Liver (tissue), 9 donors: ENCODE results near the gene TTF2. TPM values are rescaled to one million over a fixed set of nuclear protein-coding genes. Genes with fewer than 3 reads are reported as not detected.

Experiments
- DNase-seq: peaks from one replicate; pipeline ENCODE4 v3.0.0-alpha.2; 2017; ENCODE audit warnings: low spot score
- H3K27ac ChIP-seq, 2 donors: one replicate each; pipeline ENCODE4 v1.7.0; 2013; ENCODE audit warnings: inconsistent platforms in 2 of 2, low read length in 2 of 2, control low read depth in 1 of 2, low read depth in 1 of 2, mild to moderate bottlenecking in 1 of 2
- H3K27me3 ChIP-seq, 4 donors: one replicate each; pipeline versions ENCODE4 v1.6.1 to v1.7.0; 2013; ENCODE audit warnings: low read length in 3 of 4, inconsistent platforms in 1 of 4, mild to moderate bottlenecking in 1 of 4, moderate library complexity in 1 of 4; ENCODE audit not compliant: control insufficient read depth in 4 of 4, insufficient read depth in 4 of 4
- H3K36me3 ChIP-seq, 4 donors: one replicate each; pipeline versions ENCODE4 v1.6.1 to v1.7.0; 2013; ENCODE audit warnings: low read length in 3 of 4, mild to moderate bottlenecking in 3 of 4, low read depth in 1 of 4, moderate library complexity in 1 of 4; ENCODE audit not compliant: control insufficient read depth in 4 of 4, insufficient read depth in 3 of 4
- H3K4me1 ChIP-seq, 4 donors: one replicate each; pipeline versions ENCODE4 v1.6.1 to v1.7.0; 2013; ENCODE audit warnings: low read length in 3 of 4, mild to moderate bottlenecking in 3 of 4, moderate library complexity in 1 of 4; ENCODE audit not compliant: control insufficient read depth in 4 of 4, insufficient read depth in 4 of 4
- H3K4me3 ChIP-seq, 3 donors: one replicate each; pipeline versions ENCODE4 v1.6.1 to v1.7.0; 2013; ENCODE audit warnings: low read length in 3 of 3, control low read depth in 1 of 3, low read depth in 1 of 3, mild to moderate bottlenecking in 1 of 3
- H3K9ac ChIP-seq, 2 donors: one replicate each; pipeline ENCODE4 v1.7.0; 2013; ENCODE audit warnings: low read length in 2 of 2, mild to moderate bottlenecking in 2 of 2, moderate library complexity in 2 of 2, control low read depth in 1 of 2, low read depth in 1 of 2
- H3K9me3 ChIP-seq, 4 donors: one replicate each; pipeline versions ENCODE4 v1.6.1 to v1.7.0; 2013; ENCODE audit warnings: low read length in 3 of 4; ENCODE audit not compliant: control insufficient read depth in 4 of 4
- EGR1 ChIP-seq, 2 donors: IDR thresholded peaks; 2 replicates each; pipeline ENCODE4 v1.6.1; 2016 to 2018; ENCODE audit warnings: antibody characterized with exemption in 2 of 2, low read depth in 2 of 2
- FOXA1 ChIP-seq: IDR thresholded peaks from 2 replicates; pipeline ENCODE4 v1.6.1; 2016; ENCODE audit warnings: antibody characterized with exemption
- FOXA2 ChIP-seq: IDR thresholded peaks from 2 replicates; pipeline ENCODE4 v1.6.1; 2016; ENCODE audit warnings: antibody characterized with exemption
- GABPA ChIP-seq, 2 donors: IDR thresholded peaks in 1 of 2; conservative IDR thresholded peaks in 1 of 2; 2 replicates each; pipeline ENCODE4 v1.6.1; 2016; ENCODE audit warnings: antibody characterized with exemption in 2 of 2, mild to moderate bottlenecking in 1 of 2, moderate library complexity in 1 of 2
- HNF4A ChIP-seq, 2 donors: conservative IDR thresholded peaks; 2 replicates each; pipeline ENCODE4 v1.6.1; 2016; ENCODE audit warnings: antibody characterized with exemption in 2 of 2, mild to moderate bottlenecking in 2 of 2
- HNF4G ChIP-seq: IDR thresholded peaks from 2 replicates; pipeline ENCODE4 v1.6.1; 2016; ENCODE audit warnings: antibody characterized with exemption
- JUND ChIP-seq, 2 donors: IDR thresholded peaks; 2 replicates each; pipeline ENCODE4 v1.6.1; 2016; ENCODE audit warnings: antibody characterized with exemption in 2 of 2
- NR2F2 ChIP-seq: IDR thresholded peaks from 2 replicates; pipeline ENCODE4 v1.6.1; 2016; ENCODE audit warnings: antibody characterized with exemption
- RAD21 ChIP-seq, 2 donors: IDR thresholded peaks; 2 replicates each; pipeline ENCODE4 v1.6.1; 2016; ENCODE audit warnings: antibody characterized with exemption in 2 of 2, mild to moderate bottlenecking in 2 of 2
- RXRA ChIP-seq, 2 donors: IDR thresholded peaks; 2 replicates each; pipeline ENCODE4 v1.6.1; 2017 to 2018; ENCODE audit warnings: antibody characterized with exemption in 2 of 2, mild to moderate bottlenecking in 1 of 2
- SP1 ChIP-seq: IDR thresholded peaks from 2 replicates; pipeline ENCODE4 v1.6.1; 2018; ENCODE audit warnings: antibody characterized with exemption, mild to moderate bottlenecking
- TAF1 ChIP-seq: conservative IDR thresholded peaks from 2 replicates; pipeline ENCODE4 v1.6.1; 2016; ENCODE audit warnings: antibody characterized with exemption, mild to moderate bottlenecking
- YY1 ChIP-seq: IDR thresholded peaks from 2 replicates; pipeline ENCODE4 v1.6.1; 2016; ENCODE audit warnings: antibody characterized with exemption, mild to moderate bottlenecking
- WGBS: extraction: QIAGEN DNeasy Blood & Tissue Kit; methylation state at CpG from one replicate; pipeline ENCODE4 v1.1.7; 2013; 5-methylcytosine and 5-hydroxymethylcytosine counted together
- polyA plus RNA-seq, 2 donors: library from polyadenylated mRNA; stranded (reverse) in 1 of 2; unstranded in 1 of 2; fragments of 200-250 nt in 1 of 2; fragments of >200 nt in 1 of 2; fragmentation: Nextera tagmentation in 1 of 2; extraction: Ambion mirVana in 1 of 2; gene quantifications; one replicate each; pipeline versions ENCODE4 v1.2.1 to v1.2.3, GENCODE V29; 2013 to 2015
- total RNA-seq, 2 donors: library from RNA; depleted of rRNA; stranded (reverse); fragments of >200 nt; gene quantifications; one replicate each; pipeline ENCODE4 v1.2.3, GENCODE V29; 2014
- TF ChIP-seq, protein P1 (sequence below): fragments of 150-350 bp; IDR thresholded peaks from 2 replicates; pipeline ENCODE4 v1.5.1; 2017; ENCODE audit warnings: improper control_type of control experiment, low read depth, low read length; ENCODE audit not compliant: missing input control
- TF ChIP-seq, protein P2 (sequence below): IDR thresholded peaks from 2 replicates; pipeline ENCODE4 v1.6.1; 2016; ENCODE audit warnings: antibody characterized with exemption, mild to moderate bottlenecking
- TF ChIP-seq, protein P3 (sequence below): IDR thresholded peaks from 2 replicates; pipeline ENCODE4 v1.6.1; 2016; ENCODE audit warnings: antibody characterized with exemption
- TF ChIP-seq, protein P4 (sequence below): IDR thresholded peaks from 2 replicates; pipeline ENCODE4 v1.6.1; 2016; ENCODE audit warnings: antibody characterized with exemption
- TF ChIP-seq, protein P5 (sequence below): IDR thresholded peaks from 2 replicates; pipeline ENCODE4 v1.6.1; 2016; ENCODE audit warnings: antibody characterized with exemption
- donor health status: healthy.
- donor health status: healthy.
- donor health status: healthy.
- donor health status: healthy.
- donor health status: healthy.

The TTF2 gene
- total and polyA plus RNA-seq, 4 donors = 1.3 to 16.9 (median 2.8) TPM

DNA sequence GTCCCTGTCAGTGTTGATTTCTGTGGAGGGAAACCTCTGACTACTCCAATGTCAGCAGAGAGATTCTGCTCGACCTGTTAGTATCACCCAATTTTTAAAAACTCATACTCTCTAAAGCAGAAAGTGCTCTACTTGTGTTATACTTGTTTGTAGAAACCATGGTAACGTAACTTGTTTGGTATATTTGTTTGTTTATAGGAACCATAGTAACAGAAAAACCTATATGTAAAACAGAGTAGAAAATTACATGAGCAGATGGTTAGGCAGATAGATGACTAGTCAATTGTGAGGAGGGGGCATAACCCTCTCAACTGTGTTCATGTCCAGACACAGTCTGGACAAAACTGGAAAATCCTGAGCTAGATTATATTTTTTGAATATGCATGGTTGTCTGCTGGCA lies 54.8 kb downstream of the TTF2 start:
- no peaks in the 10 kb centered on the region for H3K36me3 ChIP-seq
- whole genome bisulfite sequencing = 85% methylated on average over 2 of the region's 2 CpGs

More for the DNA sequence above, 54.8 kb downstream of the TTF2 start:
- DNase-seq = no peak
- TF ChIP-seq RXRA (IDR thresholded peaks at IDR 0.05) = no peak
- TF ChIP-seq, protein P1, sequence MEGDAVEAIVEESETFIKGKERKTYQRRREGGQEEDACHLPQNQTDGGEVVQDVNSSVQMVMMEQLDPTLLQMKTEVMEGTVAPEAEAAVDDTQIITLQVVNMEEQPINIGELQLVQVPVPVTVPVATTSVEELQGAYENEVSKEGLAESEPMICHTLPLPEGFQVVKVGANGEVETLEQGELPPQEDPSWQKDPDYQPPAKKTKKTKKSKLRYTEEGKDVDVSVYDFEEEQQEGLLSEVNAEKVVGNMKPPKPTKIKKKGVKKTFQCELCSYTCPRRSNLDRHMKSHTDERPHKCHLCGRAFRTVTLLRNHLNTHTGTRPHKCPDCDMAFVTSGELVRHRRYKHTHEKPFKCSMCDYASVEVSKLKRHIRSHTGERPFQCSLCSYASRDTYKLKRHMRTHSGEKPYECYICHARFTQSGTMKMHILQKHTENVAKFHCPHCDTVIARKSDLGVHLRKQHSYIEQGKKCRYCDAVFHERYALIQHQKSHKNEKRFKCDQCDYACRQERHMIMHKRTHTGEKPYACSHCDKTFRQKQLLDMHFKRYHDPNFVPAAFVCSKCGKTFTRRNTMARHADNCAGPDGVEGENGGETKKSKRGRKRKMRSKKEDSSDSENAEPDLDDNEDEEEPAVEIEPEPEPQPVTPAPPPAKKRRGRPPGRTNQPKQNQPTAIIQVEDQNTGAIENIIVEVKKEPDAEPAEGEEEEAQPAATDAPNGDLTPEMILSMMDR = no peak
- TF ChIP-seq, protein P2, sequence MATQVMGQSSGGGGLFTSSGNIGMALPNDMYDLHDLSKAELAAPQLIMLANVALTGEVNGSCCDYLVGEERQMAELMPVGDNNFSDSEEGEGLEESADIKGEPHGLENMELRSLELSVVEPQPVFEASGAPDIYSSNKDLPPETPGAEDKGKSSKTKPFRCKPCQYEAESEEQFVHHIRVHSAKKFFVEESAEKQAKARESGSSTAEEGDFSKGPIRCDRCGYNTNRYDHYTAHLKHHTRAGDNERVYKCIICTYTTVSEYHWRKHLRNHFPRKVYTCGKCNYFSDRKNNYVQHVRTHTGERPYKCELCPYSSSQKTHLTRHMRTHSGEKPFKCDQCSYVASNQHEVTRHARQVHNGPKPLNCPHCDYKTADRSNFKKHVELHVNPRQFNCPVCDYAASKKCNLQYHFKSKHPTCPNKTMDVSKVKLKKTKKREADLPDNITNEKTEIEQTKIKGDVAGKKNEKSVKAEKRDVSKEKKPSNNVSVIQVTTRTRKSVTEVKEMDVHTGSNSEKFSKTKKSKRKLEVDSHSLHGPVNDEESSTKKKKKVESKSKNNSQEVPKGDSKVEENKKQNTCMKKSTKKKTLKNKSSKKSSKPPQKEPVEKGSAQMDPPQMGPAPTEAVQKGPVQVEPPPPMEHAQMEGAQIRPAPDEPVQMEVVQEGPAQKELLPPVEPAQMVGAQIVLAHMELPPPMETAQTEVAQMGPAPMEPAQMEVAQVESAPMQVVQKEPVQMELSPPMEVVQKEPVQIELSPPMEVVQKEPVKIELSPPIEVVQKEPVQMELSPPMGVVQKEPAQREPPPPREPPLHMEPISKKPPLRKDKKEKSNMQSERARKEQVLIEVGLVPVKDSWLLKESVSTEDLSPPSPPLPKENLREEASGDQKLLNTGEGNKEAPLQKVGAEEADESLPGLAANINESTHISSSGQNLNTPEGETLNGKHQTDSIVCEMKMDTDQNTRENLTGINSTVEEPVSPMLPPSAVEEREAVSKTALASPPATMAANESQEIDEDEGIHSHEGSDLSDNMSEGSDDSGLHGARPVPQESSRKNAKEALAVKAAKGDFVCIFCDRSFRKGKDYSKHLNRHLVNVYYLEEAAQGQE = no peak
- TF ChIP-seq, protein P3, sequence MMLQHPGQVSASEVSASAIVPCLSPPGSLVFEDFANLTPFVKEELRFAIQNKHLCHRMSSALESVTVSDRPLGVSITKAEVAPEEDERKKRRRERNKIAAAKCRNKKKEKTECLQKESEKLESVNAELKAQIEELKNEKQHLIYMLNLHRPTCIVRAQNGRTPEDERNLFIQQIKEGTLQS = no peak
- TF ChIP-seq YY1 = no peak
- no peak for TF ChIP-seq RAD21 (IDR thresholded peaks at IDR 0.05)
- TF ChIP-seq HNF4G = no peak
- TF ChIP-seq HNF4A (conservative IDR thresholded peaks at IDR 0.05) = no peak
- no peak for TF ChIP-seq FOXA1
- no peak for TF ChIP-seq JUND (IDR thresholded peaks at IDR 0.05)
- TF ChIP-seq NR2F2 = no peak
- TF ChIP-seq, protein P4, sequence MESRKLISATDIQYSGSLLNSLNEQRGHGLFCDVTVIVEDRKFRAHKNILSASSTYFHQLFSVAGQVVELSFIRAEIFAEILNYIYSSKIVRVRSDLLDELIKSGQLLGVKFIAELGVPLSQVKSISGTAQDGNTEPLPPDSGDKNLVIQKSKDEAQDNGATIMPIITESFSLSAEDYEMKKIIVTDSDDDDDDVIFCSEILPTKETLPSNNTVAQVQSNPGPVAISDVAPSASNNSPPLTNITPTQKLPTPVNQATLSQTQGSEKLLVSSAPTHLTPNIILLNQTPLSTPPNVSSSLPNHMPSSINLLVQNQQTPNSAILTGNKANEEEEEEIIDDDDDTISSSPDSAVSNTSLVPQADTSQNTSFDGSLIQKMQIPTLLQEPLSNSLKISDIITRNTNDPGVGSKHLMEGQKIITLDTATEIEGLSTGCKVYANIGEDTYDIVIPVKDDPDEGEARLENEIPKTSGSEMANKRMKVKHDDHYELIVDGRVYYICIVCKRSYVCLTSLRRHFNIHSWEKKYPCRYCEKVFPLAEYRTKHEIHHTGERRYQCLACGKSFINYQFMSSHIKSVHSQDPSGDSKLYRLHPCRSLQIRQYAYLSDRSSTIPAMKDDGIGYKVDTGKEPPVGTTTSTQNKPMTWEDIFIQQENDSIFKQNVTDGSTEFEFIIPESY = no peak
- TF ChIP-seq, protein P5, sequence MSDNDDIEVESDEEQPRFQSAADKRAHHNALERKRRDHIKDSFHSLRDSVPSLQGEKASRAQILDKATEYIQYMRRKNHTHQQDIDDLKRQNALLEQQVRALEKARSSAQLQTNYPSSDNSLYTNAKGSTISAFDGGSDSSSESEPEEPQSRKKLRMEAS = no peak
- TF ChIP-seq GABPA (IDR thresholded peaks at IDR 0.05 in 1 of 2, conservative IDR thresholded peaks at IDR 0.05 in 1 of 2) = no peak
- TF ChIP-seq SP1 = no peak
- TF ChIP-seq TAF1 = no peak
- TF ChIP-seq FOXA2 = no peak
- TF ChIP-seq EGR1 (IDR thresholded peaks at IDR 0.05; ENCODE audit: low read depth in 2 of 2) = no peak
- H3K9me3 ChIP-seq = no peaks in the 10 kb centered on the region
- H3K9ac ChIP-seq = no peak overlapping the region
- no peak overlapping the region for H3K4me3 ChIP-seq
- H3K4me1 ChIP-seq = peaks cover 0 to 16% (median 9%) of the 10 kb centered on the region in 4 donors
- H3K27me3 ChIP-seq = no peaks in the 10 kb centered on the region
- no peak overlapping the region for H3K27ac ChIP-seq
